Thoracic aorta (tissue), 2 donors: ENCODE results near the gene GPATCH8. TPM values are rescaled to one million over a fixed set of nuclear protein-coding genes. Genes with fewer than 3 reads are reported as not detected.

ENCODE experiments used
- ATAC-seq: fragments of 150-250 bp; one replicate; pipeline ENCODE4 v1.8.0; 2017; ENCODE audit warnings: low read depth; ENCODE audit not compliant: insufficient number of reproducible peaks, low FRiP score
- DNase-seq: peaks from one replicate; pipeline ENCODE4 v3.0.0-alpha.2; 2020; ENCODE audit warnings: low spot score
- H3K27ac ChIP-seq, 2 donors: fragments of 200-600 bp; sonication (generic); 1 replicate in 1 of 2; 2 replicates in 1 of 2; pipeline ENCODE4 v1.5.1; 2016; ENCODE audit warnings: mild to moderate bottlenecking in 2 of 2, moderate library complexity in 2 of 2
- H3K27me3 ChIP-seq: fragments of 200-600 bp; sonication (generic); replicated peaks from 2 replicates; pipeline ENCODE4 v1.6.0; 2016; ENCODE audit warnings: mild to moderate bottlenecking; ENCODE audit not compliant: insufficient read depth
- H3K36me3 ChIP-seq: fragments of 200-600 bp; sonication (generic); one replicate; pipeline ENCODE4 v1.5.1; 2016
- H3K4me1 ChIP-seq, 2 donors: fragments of 200-600 bp; sonication (generic); 1 replicate in 1 of 2; 2 replicates in 1 of 2; pipeline versions ENCODE4 v1.5.1 to v1.6.0; 2016; ENCODE audit warnings: low read depth in 2 of 2, mild to moderate bottlenecking in 1 of 2; ENCODE audit not compliant: control insufficient read depth in 1 of 2
- H3K4me3 ChIP-seq: fragments of 200-600 bp; sonication (generic); 2 replicates; pipeline ENCODE4 v1.5.1; 2016; ENCODE audit warnings: mild to moderate bottlenecking
- H3K9me3 ChIP-seq: fragments of 200-600 bp; sonication (generic); 2 replicates; pipeline ENCODE4 v1.5.1; 2016
- total RNA-seq, 2 donors: library from RNA; depleted of rRNA; stranded (reverse); fragments of >200 nt; gene quantifications; one replicate each; pipeline versions ENCODE4 v1.1.0 to v1.2.3, GENCODE V29; 2016
- TF ChIP-seq, protein P1 (sequence below): fragments of 200-600 bp; sonication (generic); IDR thresholded peaks from one replicate; pipeline ENCODE4 v1.5.1; 2019; ENCODE audit warnings: antibody characterized with exemption

The GPATCH8 gene
- total RNA-seq, 2 donors from 2014 or later = 39.3 to 56.1 TPM

DNA sequence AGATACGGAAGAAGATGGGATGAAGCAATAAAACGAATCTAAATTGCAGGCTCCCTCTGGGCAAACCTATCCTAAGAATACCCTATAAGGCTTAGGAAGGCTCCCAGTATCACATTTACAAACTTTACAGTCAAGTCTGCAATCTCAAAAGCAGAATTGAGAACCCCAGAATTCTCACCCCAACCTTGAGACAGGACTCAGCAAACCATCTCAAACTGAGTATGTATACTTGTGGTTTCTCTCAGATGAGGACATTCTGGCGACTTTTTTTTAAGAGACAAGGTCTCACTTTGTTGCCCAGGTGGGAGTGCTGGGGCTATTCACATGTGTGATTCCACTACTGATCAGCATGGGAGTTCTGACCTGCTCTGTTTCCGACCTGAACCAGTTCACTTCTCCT, 94.4 kb downstream of the GPATCH8 start:
- Histone ChIP-seq H3K9me3 (no peaks in the 10 kb centered on the region), H3K36me3 (peaks cover 6% of the 10 kb centered on the region), H3K27ac (no peak overlapping the region), H3K27me3 (no peaks in the 10 kb centered on the region), H3K4me3 (no peak overlapping the region), H3K4me1 (no peaks in the 10 kb centered on the region)
- ATAC-seq (no peak), DNase-seq (no peak)
- TF ChIP-seq, protein P1, sequence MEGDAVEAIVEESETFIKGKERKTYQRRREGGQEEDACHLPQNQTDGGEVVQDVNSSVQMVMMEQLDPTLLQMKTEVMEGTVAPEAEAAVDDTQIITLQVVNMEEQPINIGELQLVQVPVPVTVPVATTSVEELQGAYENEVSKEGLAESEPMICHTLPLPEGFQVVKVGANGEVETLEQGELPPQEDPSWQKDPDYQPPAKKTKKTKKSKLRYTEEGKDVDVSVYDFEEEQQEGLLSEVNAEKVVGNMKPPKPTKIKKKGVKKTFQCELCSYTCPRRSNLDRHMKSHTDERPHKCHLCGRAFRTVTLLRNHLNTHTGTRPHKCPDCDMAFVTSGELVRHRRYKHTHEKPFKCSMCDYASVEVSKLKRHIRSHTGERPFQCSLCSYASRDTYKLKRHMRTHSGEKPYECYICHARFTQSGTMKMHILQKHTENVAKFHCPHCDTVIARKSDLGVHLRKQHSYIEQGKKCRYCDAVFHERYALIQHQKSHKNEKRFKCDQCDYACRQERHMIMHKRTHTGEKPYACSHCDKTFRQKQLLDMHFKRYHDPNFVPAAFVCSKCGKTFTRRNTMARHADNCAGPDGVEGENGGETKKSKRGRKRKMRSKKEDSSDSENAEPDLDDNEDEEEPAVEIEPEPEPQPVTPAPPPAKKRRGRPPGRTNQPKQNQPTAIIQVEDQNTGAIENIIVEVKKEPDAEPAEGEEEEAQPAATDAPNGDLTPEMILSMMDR = no peak

DNA sequence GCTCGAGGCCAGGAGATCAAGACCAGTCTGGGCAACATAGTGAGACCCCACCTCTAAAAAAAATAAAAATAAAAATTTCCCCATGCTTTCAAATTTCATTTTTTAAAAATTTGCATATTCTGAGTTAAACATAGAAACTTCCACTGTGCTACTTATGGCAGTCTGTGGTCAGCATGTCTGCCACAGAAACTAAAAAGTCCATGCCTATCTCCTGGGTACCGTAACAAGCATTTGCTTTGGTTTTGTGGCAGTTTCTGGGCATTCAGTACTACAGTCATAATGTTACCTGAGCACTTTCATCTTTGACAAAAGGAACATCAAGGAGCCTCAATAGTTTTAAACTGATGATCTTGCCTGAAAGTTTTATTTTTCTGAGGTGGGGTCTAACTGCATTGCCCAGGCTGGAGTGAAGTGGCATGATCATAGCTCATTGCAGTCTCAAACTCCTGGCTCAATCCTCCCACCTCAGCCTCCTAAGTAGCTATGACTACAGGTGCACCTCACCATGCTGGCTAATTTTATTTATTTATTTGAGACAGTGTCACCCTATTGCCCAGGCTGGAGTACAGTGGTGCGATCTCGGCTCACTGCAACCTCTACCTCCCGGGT, 100.5 kb downstream of the GPATCH8 start:
- TF ChIP-seq, protein P1 = no peak
- H3K4me3 ChIP-seq = no peak overlapping the region
- no peak for DNase-seq
- ATAC-seq = no peak
- H3K4me1 ChIP-seq = no peaks in the 10 kb centered on the region
- H3K9me3 ChIP-seq = no peaks in the 10 kb centered on the region
- H3K27me3 ChIP-seq = no peaks in the 10 kb centered on the region
- peaks cover 41% of the 10 kb centered on the region for H3K36me3 ChIP-seq
- H3K27ac ChIP-seq = no peak overlapping the region

DNA sequence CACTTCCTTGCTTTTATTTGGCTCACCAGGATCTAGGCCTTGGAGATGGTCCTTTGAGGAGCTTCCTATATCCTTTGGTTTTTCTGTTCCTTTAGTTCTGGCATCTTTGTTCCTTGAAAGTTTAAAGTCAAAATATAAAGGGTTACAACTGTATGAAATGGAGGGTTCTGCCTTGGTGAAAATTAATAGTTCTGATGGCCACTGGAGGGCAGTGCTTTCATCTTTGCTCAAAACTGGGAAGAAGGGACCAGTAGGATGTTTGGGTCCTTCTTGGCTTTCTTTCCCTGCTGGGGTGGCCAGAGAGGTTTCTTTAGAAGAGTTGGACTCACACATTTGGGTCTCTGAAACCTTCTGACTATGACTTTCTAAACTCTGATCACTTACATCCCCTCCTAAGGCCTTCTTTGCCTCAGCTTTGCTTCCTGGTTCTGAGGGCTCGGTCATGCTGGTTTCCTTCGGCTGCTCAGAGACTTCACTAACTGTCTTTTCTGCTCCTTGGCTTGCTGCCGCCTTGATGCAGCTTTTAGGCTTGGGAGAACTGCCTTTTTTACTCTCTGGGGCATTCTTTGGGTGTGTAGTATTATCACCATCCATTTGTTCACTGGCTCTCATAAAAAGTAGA, 102.9 kb downstream of the GPATCH8 start:
- no peak for DNase-seq
- no peaks in the 10 kb centered on the region for H3K9me3 ChIP-seq

DNA sequence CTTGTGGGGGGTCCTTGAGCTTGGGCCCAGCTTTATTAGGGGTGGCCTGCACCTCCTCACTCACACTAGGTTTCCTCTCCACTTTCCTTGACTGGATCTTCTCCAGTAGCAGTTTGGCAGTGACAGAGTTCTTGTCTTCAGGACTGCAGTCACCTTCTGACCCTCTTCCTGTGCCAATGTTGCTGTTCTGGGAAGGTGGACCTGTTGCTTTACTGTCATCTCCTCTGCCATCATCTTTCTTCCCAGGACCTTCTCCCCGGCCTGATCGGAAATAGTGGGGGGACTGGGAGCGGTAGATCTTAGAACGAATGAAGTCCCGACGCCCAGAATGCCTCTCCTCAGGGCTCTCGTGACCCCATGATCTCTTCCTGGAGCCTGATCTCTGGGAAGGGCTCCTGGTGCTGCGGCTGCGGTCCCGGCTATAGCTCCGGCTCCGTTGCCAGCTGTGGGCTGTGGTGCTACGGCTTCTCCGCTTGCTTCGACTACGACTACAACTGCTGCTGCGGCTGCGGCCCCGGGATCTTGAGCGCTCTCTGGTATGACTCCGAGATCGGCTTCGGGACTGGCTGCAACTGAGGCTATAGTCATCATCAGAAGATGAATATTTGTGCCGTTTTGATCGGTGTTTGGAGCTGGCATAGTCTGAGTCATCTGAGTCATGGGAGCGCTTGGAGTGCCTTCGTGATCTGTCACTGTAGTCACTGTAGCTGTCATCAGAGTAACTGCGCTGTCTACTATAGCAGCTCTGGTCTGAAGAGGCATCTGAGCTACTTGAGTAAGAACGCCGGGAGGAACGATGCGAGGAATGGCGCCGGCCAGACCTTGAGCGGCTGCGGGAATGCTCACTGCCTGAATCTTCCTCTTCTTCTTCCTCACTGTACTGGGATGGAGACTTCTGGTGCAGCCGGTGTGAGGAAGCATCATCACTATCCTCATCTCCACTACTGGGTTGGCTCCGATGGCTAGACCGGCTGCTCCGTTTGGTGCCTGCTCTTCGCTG, 104.2 kb downstream of the GPATCH8 start:
- Histone ChIP-seq H3K9me3 (no peaks in the 10 kb centered on the region), H3K4me3 (no peak overlapping the region), H3K27me3 (no peaks in the 10 kb centered on the region), H3K36me3 (peaks cover 37% of the 10 kb centered on the region), H3K27ac (no peak overlapping the region), H3K4me1 (no peaks in the 10 kb centered on the region)
- ATAC-seq (no peak), DNase-seq (no peak)
- TF ChIP-seq, protein P1 = no peak

More for the DNA sequence above, 102.9 kb downstream of the GPATCH8 start:
- Histone ChIP-seq H3K4me1 (no peaks in the 10 kb centered on the region), H3K36me3 (peaks cover 41% of the 10 kb centered on the region), H3K4me3 (no peak overlapping the region), H3K27me3 (no peaks in the 10 kb centered on the region), H3K27ac (no peak overlapping the region)
- TF ChIP-seq, protein P1 = peak; percentile 9
- ATAC-seq = no peak
